Hepatocyte (in vitro differentiated cells): Measurements from ENCODE around the gene KXD1.
"Not testable (repeated sequence)": the region's sequence is repeated elsewhere in the genome, so short reads cannot be mapped to it uniquely, and the experiment has no call there.

Source experiments
- CTCF ChIP-seq: fragments of 200-600 bp; sonication (generic); IDR thresholded peaks from 2 replicates; pipeline ENCODE4 v1.5.1; 2016; ENCODE audit warnings: antibody characterized with exemption, mild to moderate bottlenecking; ENCODE audit not compliant: poor library complexity
- EZH2 ChIP-seq: fragments of 200-600 bp; sonication (generic); IDR thresholded peaks from 2 replicates; pipeline ENCODE4 v1.6.1; 2016; ENCODE audit warnings: antibody characterized with exemption, mild to moderate bottlenecking, borderline replicate concordance
- EZH2phosphoT487 ChIP-seq: fragments of 200-600 bp; sonication (generic); IDR thresholded peaks from one replicate; pipeline ENCODE4 v1.6.1; 2018; ENCODE audit warnings: antibody characterized with exemption, mild to moderate bottlenecking, low read depth, moderate library complexity; ENCODE audit not compliant: unreplicated experiment, severe bottlenecking

- not testable (repeated sequence) for TF ChIP-seq EZH2phosphoT487, CTCF, EZH2
Observed at GRCh38 chr19:18522862-18523440, 34.7 kb upstream of the KXD1 start.
